Middle frontal gyrus (tissue), 1 donor: ENCODE results near the gene PYGB.

ENCODE experiments used
- DNase-seq: peaks from one replicate; pipeline ENCODE4 v3.0.0-alpha.2; 2015; ENCODE audit warnings: low spot score; ENCODE audit errors: extremely low spot score

Gene PYGB

GRCh38 chr20:25215521-25215920 is 32.4 kb upstream of the PYGB start:
- DNase-seq, result no peak

- no peak for DNase-seq
Measured at GRCh38 chr20:25216199-25216945, 31.5 kb upstream of the PYGB start.

- no peak for DNase-seq
Measured at GRCh38 chr20:25217161-25218108, 30.4 kb upstream of the PYGB start.

- DNase-seq, result no peak
Measured at GRCh38 chr20:25218109-25218486, 29.8 kb upstream of the PYGB start.

DNA sequence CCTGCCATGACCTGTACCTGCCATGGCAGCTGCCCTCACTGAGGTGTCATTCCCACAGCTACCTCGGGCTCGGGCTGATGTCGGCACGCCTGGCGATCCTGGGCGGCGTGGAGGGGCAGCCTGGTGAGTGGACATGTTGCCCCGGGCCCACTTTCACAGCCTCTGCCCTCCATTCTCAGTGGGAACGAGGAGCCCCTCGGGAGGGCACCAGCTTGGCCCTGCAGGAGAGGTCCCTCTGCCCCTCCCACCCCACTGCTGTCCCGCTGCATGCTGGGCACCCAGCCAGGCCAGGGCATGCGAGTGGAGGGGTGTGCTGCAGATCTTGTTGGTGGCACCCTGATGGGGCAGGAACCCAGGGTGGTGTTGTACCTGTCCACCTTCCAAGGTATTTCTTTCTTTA is 29.4 kb upstream of the PYGB start:
- no peak for DNase-seq

DNA sequence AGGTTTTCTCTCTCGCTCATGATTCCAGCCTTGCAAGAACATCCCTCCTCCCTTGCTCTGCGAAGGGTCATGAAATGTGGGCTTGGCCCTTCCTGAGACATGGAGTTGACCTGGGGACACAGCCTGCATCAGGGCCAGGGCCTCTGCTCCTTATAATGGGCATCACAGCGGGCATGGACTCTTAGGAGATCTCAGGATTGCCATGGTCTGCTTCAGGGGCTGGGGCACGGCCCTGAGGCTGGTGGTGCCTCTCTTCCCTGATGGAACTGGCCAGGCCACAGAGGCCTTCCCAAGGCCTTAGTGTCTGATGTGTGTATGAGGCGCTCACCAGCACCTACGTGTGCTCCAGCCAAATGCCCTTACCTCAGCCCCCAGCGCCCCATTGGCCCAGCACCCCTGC is 28.5 kb upstream of the PYGB start:
- DNase-seq, result no peak

DNA sequence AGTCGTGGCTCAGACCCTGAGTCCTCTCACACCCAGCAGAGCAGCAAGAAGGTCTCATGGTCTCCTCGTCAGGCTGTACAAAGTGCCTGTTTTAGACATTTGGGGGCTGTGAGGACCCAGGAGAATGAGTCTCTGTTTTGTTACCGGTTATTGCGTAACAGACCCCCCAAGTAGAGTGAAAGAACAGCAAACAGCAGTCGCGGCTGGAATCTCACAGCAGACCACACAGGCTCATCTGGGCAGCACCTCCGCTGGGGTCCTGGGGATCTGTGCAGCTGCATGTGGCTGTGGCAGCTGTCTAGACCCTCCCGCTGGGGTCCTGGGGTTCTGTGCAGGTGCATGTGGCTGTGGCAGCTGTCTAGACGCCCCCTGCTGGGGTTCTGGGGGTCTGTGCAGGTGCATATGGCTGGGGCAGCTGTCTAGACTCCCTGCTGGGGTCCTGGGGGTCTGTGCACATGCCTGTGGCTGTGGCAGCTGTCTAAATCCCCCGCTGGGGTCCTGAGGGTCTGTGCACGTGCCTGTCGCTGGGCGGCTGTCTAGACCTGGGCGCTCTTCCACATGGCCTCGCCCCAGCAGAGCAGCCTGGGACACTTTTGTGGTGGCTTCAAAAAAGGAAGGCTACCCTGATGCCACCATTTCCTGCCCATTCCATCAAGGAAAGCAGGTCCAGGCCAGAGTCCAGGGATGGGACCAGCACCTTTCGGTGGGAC is 27.7 kb upstream of the PYGB start:
- no peak for DNase-seq

DNA sequence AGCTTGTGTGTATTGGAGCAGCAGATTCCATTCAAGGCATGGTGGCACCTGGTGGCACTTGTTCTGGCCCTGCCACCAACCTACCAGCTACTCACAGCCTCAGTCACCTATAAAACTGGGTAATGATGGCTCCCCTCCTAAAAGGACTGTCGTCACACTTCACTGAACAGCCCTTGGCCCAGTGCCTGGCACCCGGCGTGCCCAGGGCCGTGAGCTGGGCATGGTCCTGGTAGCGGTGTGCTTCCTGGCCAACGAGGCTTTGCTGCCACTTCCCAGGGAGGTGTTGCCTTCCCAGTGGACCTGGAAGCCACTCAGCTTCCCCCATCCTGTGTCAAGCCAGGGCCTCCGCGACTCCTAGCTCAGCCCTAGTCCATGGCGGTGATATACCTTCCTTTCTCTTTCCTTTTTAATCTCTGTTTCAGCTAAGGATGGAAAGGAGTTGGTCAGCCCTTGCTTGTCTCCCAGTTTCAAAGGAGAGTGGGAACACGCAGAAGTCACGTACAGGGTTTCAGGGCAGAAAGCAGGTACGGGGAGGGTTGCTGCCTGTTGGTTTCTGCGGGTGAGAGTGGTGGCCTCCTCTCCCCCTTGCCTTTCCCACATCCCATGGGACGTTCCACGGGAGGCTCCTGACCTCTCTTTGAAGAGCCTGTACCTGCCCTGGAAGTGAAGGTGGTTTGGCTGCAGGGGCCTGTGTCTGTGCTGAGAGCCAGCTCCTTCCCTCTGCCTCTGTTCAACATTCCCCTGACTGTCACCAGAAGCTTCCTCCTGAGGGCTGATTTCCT is 26.9 kb upstream of the PYGB start:
- no peak for DNase-seq

GRCh38 chr20:25221592-25222460 is 26.1 kb upstream of the PYGB start:
- no peak for DNase-seq

DNA sequence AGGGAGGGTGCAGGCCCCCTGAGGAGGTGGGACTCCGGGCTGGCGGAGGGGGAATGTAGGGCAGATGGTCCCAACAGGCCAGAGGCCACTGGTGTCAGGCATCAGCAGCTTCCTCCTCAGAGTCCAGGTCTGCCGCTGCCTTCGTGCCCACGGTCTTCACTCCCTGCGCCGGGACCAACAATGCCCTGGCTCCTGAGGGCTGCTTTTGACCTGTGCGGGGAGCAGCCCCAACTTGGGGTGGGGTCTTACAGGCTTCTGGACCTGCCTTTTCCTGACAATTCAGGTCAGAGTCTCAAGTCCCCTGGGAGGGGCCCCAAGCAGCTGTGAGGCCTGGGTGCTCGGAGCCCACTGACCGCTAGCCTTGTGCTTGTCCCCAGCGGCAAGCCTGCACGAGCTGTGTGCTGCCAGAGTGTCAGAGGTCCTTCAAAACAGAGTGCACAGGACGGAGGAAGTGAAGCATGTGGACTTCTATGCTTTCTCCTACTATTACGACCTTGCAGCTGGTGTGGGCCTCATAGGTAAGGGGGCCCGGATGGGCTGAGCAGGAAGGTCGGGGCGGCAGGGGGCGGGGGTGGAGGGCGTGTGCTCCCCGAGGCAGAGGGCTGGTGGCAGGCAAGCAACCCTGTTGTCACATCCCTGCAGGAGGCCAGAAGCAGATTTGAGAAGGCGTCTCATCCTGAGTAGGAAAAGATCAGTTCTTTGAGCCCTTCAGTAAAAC is 25.3 kb upstream of the PYGB start:
- no peak for DNase-seq

DNA sequence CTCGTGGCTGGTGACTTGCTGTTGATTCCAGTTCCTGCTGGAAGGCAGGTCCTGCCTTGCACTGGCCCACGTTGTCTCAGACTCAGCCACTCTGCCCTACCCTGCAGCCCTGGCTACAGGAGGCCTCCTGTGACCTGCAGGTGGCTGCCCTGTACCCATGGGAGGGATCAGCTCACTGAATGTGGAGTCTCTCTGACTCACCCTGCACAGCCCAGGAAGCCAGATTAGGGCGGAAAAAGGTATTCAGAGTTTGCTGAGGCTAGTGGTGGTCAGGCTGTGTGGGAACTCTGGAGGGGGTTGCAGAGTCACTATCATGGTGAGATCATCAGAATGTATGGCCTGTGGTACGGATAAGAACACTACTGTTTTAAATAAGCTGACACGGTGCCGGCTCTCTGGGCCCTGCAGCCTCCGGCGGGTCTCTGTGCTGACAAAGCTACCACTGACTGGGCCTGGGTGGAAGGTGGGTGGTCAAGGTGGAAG is 24.7 kb upstream of the PYGB start:
- no peak for DNase-seq

GRCh38 chr20:25223765-25224720 is 23.8 kb upstream of the PYGB start:
- no peak for DNase-seq

DNA sequence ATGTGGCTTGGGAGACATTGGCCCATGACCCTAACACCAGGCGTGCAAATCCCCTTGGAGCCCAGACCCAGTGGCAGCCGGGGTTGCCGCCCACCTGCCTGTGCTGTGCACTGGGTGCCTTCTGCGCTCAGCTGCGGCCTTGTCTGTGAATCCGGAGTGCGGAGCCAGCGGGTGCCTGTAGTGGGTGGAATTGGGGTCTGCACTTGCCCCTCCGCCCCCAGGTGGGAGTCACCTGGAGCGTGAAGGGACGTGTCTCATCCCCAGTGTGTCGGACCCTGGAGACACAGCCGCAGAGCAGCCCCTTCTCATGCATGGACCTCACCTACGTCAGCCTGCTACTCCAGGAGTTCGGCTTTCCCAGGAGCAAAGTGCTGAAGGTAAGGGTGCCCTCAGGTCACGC is 22.9 kb upstream of the PYGB start:
- DNase-seq, result no peak

- DNase-seq, result no peak
Measured at GRCh38 chr20:25225642-25226432, 22.0 kb upstream of the PYGB start.

GRCh38 chr20:25226433-25227316 is 21.2 kb upstream of the PYGB start:
- DNase-seq, result no peak

DNA sequence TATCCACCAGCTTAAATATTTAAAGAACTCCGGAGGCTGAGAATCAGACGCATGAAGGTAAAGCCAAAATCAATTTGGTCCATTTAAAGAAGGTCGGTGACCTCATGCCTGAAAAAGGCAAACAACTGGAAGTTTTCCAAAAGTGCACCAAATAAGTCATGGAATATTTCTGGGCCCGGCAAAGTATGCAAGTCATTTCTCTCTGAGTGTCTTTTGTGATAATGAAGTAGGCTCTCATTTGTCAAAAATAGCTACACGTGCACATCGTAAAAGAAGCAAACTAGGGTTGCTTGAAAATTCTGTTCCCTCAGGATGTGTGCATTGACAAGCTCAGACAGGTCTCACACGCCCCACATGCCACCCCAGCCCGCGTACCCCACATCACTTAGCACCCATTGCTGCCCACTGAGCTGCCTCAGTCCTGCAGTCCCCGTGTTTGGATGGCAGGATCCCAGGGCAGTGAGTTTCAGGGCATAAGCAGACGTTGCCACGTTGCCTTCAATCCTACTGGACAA is 20.5 kb upstream of the PYGB start:
- no peak for DNase-seq
